Measurements from ENCODE around the gene TBKBP1. TPM values are rescaled to one million over a fixed set of nuclear protein-coding genes. Genes with fewer than 3 reads are reported as not detected.

TBKBP1 gene
- total RNA-seq, 1 experiment from 2014 or later: 33.2 TPM

- H3K4me2 ChIP-seq (ENCODE audit: insufficient read depth, insufficient read length, low read length): no peak overlapping the region
- H2BK15ac ChIP-seq (ENCODE audit: low read depth, low read length): no peak overlapping the region
- no peaks in the 10 kb centered on the region for H3K9me3 Mint-ChIP-seq
- H3T11ph ChIP-seq (ENCODE audit: low read length): no peak overlapping the region
- no peaks in the 10 kb centered on the region for H3K79me1 ChIP-seq (ENCODE audit: insufficient read depth, low read depth, low read length, poor library complexity, severe bottlenecking)
- H3K79me2 ChIP-seq (ENCODE audit: insufficient read depth, low read length): no peaks in the 10 kb centered on the region
- H3K23me2 ChIP-seq (ENCODE audit: insufficient read length, low read depth, low read length, poor library complexity, severe bottlenecking): no peaks in the 10 kb centered on the region
- H2BK12ac ChIP-seq (ENCODE audit: insufficient read length, low read depth, low read length): no peak overlapping the region
- no peak overlapping the region for H4K91ac ChIP-seq (ENCODE audit: insufficient read length, low read depth, low read length)
- H3K27me3 ChIP-seq (ENCODE audit: insufficient read depth, low read length): no peaks in the 10 kb centered on the region
- no peak overlapping the region for H4K8ac ChIP-seq (replicated peaks; ENCODE audit: insufficient read length, low read depth, low read length)
- H3K9me3 ChIP-seq (ENCODE audit: control insufficient read depth, low read depth, low read length): no peaks in the 10 kb centered on the region
- H2AFZ ChIP-seq (ENCODE audit: low read length): no peak overlapping the region
- H3K27ac Mint-ChIP-seq: no peak overlapping the region
- H3K36me3 Mint-ChIP-seq (ENCODE audit: insufficient read depth in 1 of 3, low read depth in 3 of 3): peaks cover 68 to 98% (median 95%) of the 10 kb centered on the region in 3 experiments; a peak in 6 of 7 replicates
- H3K27ac ChIP-seq (ENCODE audit: insufficient read length, low read depth, low read length): no peak overlapping the region
- no peak overlapping the region for H2AK5ac ChIP-seq (ENCODE audit: insufficient read length, low read length)
- no peaks in the 10 kb centered on the region for H3K27me3 Mint-ChIP-seq (ENCODE audit: low read depth)
- no peak overlapping the region for H3K56ac ChIP-seq (ENCODE audit: insufficient read length, low read depth, low read length)
- no peak overlapping the region for H2BK120ac ChIP-seq (ENCODE audit: low read depth, low read length, poor library complexity, severe bottlenecking)
- H3K14ac ChIP-seq (ENCODE audit: insufficient read depth, low read length): no peak overlapping the region
- no CpG with 5 or more reads among the region's 4 CpGs for WGBS (ENCODE audit: extremely low coverage, insufficient read length, low lambda C conversion rate)
- H4K20me1 ChIP-seq (ENCODE audit: control insufficient read depth, insufficient read depth, insufficient read length): no peaks in the 10 kb centered on the region
- no peak overlapping the region for H3K9ac ChIP-seq (ENCODE audit: extremely low read depth, insufficient read length, low read length)
- DNase-seq: no peak
- H2BK5ac ChIP-seq (ENCODE audit: insufficient read length, low read length): no peak overlapping the region
- no peak overlapping the region for H3K23ac ChIP-seq (ENCODE audit: insufficient read length, low read depth, low read length)
- H2BK20ac ChIP-seq (ENCODE audit: low read depth, low read length, poor library complexity, severe bottlenecking): no peak overlapping the region
- TF ChIP-seq, protein P1, sequence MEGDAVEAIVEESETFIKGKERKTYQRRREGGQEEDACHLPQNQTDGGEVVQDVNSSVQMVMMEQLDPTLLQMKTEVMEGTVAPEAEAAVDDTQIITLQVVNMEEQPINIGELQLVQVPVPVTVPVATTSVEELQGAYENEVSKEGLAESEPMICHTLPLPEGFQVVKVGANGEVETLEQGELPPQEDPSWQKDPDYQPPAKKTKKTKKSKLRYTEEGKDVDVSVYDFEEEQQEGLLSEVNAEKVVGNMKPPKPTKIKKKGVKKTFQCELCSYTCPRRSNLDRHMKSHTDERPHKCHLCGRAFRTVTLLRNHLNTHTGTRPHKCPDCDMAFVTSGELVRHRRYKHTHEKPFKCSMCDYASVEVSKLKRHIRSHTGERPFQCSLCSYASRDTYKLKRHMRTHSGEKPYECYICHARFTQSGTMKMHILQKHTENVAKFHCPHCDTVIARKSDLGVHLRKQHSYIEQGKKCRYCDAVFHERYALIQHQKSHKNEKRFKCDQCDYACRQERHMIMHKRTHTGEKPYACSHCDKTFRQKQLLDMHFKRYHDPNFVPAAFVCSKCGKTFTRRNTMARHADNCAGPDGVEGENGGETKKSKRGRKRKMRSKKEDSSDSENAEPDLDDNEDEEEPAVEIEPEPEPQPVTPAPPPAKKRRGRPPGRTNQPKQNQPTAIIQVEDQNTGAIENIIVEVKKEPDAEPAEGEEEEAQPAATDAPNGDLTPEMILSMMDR (conservative IDR thresholded peaks at IDR 0.05): no peak
- H4K5ac ChIP-seq (ENCODE audit: insufficient read length, low read depth, low read length): no peak overlapping the region
- no peak overlapping the region for H3K4me3 Mint-ChIP-seq
- H3K4ac ChIP-seq (ENCODE audit: low read depth, low read length): no peak overlapping the region
- H3K4me1 ChIP-seq (ENCODE audit: insufficient read depth, low read length): no peaks in the 10 kb centered on the region
- H3K18ac ChIP-seq (ENCODE audit: insufficient read length, low read depth, low read length): no peak overlapping the region
- H3K4me1 Mint-ChIP-seq: no peaks in the 10 kb centered on the region
Measured at GRCh38 chr17:47676199-47676472, 17.8 kb upstream of the TBKBP1 start.

All from H9 (cell line).